OCI-LY3 (cell line): ENCODE measurements around the gene ZNF148.

Source experiments
- H2AFZ ChIP-seq: fragments of 200-600, 300-600 bp; shearing (Covaris generic); 2 replicates; pipeline ENCODE4 v1.6.0; 2014; ENCODE audit warnings: antibody characterized with exemption, low read depth, low read length
- H3K27ac ChIP-seq: fragments of 200-600, 300-600 bp; sonication (generic); 2 replicates; pipeline ENCODE4 v1.5.1; 2014; ENCODE audit warnings: mild to moderate bottlenecking, low read length, moderate library complexity, mixed read lengths
- H3K27me3 ChIP-seq: fragments of 200-600, 300-600 bp; sonication (generic); 2 replicates; pipeline ENCODE4 v1.6.1; 2014; ENCODE audit warnings: low read depth, low read length, mixed read lengths
- H3K36me3 ChIP-seq: fragments of 200-600, 300-600 bp; sonication (generic); replicated peaks from 2 replicates; pipeline ENCODE3; 2014; ENCODE audit warnings: low read depth, low read length, mixed read lengths
- H3K4me1 ChIP-seq: fragments of 300-600, 200-600 bp; sonication (generic); 2 replicates; pipeline ENCODE4 v1.6.1; 2014; ENCODE audit warnings: low read length, mixed read lengths
- H3K4me2 ChIP-seq: fragments of 200-600, 300-600 bp; sonication (generic); 2 replicates; pipeline ENCODE4 v1.6.1; 2014; ENCODE audit warnings: low read length, mixed read lengths
- H3K4me3 ChIP-seq: fragments of 300-600, 200-600 bp; sonication (generic); 2 replicates; pipeline ENCODE4 v1.5.1; 2014; ENCODE audit warnings: antibody characterized with exemption, mild to moderate bottlenecking, low read length, moderate library complexity
- H3K79me2 ChIP-seq: fragments of 300-600, 200-600 bp; shearing (Covaris generic); 2 replicates; pipeline ENCODE4 v1.6.1; 2014; ENCODE audit warnings: mild to moderate bottlenecking, low read length, mixed read lengths
- H3K9ac ChIP-seq: fragments of 300-600, 200-600 bp; shearing (Covaris generic); 2 replicates; pipeline ENCODE4 v1.6.0; 2014; ENCODE audit warnings: mild to moderate bottlenecking, low read length, moderate library complexity
- H3K9me3 ChIP-seq: fragments of 200-600, 300-600 bp; shearing (Covaris generic); 2 replicates; pipeline ENCODE4 v1.6.1; 2014; ENCODE audit warnings: low read length, mixed read lengths; ENCODE audit not compliant: insufficient read depth
- H4K20me1 ChIP-seq: fragments of 200-600, 300-600 bp; sonication (generic); 2 replicates; pipeline ENCODE4 v1.6.1; 2016; ENCODE audit warnings: low read length, mixed read lengths; ENCODE audit not compliant: insufficient read depth
- EZH2phosphoT487 ChIP-seq: fragments of 200-600 bp; shearing (Covaris generic); IDR thresholded peaks from 2 replicates; pipeline ENCODE4 v1.6.1; 2018; ENCODE audit warnings: antibody characterized with exemption, mixed run types, low read depth
- TF ChIP-seq, protein P1 (sequence below): fragments of 200-600, 300-600 bp; sonication (generic); IDR thresholded peaks from 2 replicates; pipeline ENCODE4 v1.5.1; 2014; ENCODE audit warnings: antibody characterized with exemption, low read length, low read depth

Gene ZNF148

DNA sequence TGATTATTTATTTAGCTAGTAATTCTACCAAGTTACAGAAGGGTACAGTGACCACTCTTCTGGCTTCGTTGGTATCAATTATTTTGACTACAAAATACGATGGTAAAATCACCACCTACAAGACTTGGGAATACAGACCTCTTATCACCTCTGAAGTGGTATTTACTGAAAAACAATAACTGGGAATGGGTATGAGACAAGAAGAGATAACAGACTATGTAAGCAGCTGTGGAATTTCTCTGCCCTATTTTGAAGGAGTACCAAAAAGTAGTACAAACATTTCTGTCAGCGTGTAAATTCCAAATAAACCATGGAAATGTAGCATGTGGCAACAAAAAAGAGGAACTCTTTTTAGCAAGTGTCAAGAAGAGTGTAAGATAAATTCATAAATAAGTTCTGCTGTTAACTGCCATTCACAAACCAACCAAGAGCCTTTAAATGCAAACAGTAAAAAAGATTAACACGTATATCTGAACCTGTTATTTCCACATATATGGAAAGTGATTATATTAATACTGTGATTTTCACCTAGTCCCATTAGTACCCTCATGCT, 85.6 kb downstream of the ZNF148 start:
- H3K27me3 ChIP-seq: no peaks in the 10 kb centered on the region
- no peak overlapping the region for H2AFZ ChIP-seq
- H4K20me1 ChIP-seq: peaks cover 26% of the 10 kb centered on the region; the same call in 1 of the 2 replicates
- H3K9ac ChIP-seq: no peak overlapping the region
- H3K4me1 ChIP-seq: peaks cover 6% of the 10 kb centered on the region
- no peak overlapping the region for H3K4me2 ChIP-seq
- peaks cover 12% of the 10 kb centered on the region for H3K36me3 ChIP-seq
- TF ChIP-seq, protein P1, sequence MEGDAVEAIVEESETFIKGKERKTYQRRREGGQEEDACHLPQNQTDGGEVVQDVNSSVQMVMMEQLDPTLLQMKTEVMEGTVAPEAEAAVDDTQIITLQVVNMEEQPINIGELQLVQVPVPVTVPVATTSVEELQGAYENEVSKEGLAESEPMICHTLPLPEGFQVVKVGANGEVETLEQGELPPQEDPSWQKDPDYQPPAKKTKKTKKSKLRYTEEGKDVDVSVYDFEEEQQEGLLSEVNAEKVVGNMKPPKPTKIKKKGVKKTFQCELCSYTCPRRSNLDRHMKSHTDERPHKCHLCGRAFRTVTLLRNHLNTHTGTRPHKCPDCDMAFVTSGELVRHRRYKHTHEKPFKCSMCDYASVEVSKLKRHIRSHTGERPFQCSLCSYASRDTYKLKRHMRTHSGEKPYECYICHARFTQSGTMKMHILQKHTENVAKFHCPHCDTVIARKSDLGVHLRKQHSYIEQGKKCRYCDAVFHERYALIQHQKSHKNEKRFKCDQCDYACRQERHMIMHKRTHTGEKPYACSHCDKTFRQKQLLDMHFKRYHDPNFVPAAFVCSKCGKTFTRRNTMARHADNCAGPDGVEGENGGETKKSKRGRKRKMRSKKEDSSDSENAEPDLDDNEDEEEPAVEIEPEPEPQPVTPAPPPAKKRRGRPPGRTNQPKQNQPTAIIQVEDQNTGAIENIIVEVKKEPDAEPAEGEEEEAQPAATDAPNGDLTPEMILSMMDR: no peak
- TF ChIP-seq EZH2phosphoT487: no peak
- H3K79me2 ChIP-seq: peaks cover 17% of the 10 kb centered on the region; the same call in 1 of the 2 replicates
- no peak overlapping the region for H3K4me3 ChIP-seq
- no peak overlapping the region for H3K27ac ChIP-seq
- H3K9me3 ChIP-seq: no peaks in the 10 kb centered on the region

DNA sequence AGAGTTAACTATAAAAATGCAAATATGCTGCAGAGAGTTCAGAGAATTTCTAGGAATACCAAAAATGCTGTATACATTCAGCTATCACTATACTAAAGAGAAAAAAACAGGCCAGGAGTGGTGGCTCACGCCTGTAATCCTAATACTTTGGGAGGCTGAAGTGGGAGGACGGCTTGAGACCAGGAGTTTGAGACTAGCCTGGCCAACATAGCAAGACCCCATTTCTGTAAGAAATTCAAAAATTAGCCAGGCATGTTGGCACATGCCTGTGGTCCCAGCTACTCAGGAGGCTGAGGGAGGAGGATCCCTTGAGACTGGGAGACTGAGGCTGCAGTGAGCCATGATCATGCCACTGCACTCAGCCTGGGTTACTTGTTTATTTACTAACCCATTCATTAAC, 87.9 kb downstream of the ZNF148 start:
- no peak overlapping the region for H3K4me2 ChIP-seq
- no peak overlapping the region for H3K4me3 ChIP-seq
- H3K36me3 ChIP-seq: peaks cover 12% of the 10 kb centered on the region
- H3K27me3 ChIP-seq: no peaks in the 10 kb centered on the region
- H3K9ac ChIP-seq: no peak overlapping the region
- H4K20me1 ChIP-seq: peaks cover 29% of the 10 kb centered on the region
- peaks cover 17% of the 10 kb centered on the region for H3K4me1 ChIP-seq
- no peaks in the 10 kb centered on the region for H3K9me3 ChIP-seq
- peaks cover 4% of the 10 kb centered on the region; the same call in 1 of the 2 replicates for H3K79me2 ChIP-seq
- H2AFZ ChIP-seq: no peak overlapping the region
- H3K27ac ChIP-seq: no peak overlapping the region
- TF ChIP-seq EZH2phosphoT487: no peak
- TF ChIP-seq, protein P1: no peak

DNA sequence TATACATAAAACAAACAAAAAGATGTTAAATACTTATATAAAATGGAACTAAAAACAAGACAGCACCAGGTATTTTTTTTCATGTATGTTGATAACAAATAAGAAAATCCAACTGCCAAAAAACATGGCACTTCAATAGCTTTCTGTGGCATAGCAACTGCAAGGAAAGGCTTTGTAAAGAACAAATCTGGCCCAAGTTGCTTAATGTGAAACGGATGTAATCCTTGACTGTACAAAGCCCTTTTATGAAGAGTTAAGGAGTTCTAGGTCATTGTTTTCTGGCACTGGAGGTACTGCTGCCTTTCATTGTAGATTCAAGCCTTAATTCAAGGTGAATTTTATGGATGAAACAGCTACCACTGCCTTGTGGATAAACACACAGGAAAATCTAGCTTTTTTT, 93.7 kb downstream of the ZNF148 start:
- Histone ChIP-seq H4K20me1 (peaks cover 20% of the 10 kb centered on the region), H2AFZ (no peak overlapping the region), H3K4me3 (no peak overlapping the region), H3K27me3 (no peaks in the 10 kb centered on the region), H3K4me2 (no peak overlapping the region), H3K36me3 (peaks cover 3% of the 10 kb centered on the region), H3K9ac (no peak overlapping the region), H3K79me2 (peaks cover 4% of the 10 kb centered on the region; the same call in 1 of the 2 replicates), H3K4me1 (peaks cover 29% of the 10 kb centered on the region), H3K27ac (no peak overlapping the region), H3K9me3 (no peaks in the 10 kb centered on the region)
- no peak for TF ChIP-seq EZH2phosphoT487
- TF ChIP-seq, protein P1: no peak

DNA sequence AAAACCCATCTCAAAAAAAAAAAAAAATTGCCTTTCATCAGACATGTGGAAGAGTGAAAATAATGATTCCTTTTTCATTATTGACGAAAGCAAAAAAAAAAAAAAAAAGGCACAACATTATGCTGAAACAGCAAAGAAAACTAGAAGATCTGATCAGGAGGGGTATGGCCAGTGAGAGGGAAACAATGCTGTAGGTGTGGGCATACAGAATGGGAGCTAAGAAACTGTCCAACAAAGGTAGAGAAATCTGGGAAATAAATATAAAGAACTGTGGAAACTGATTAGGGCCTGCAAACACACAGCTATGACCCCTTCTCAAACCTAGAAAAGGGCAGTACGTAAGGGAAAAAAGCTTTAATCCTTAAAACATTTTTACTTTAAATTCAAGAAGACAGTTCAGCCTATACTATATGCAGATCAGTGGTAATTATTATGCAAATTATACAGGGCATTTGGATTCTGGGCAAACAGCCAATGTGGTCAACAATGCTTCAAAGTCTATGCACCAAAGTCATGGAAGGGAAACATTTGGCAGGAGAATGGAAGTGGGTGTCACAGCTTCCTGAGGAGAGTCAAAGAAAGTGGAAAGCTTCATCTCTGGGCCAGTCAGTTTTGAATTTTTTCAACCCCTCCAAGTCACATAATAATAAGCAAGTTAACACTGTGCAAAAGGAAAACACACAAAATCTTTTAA, 94.3 kb downstream of the ZNF148 start:
- no peak overlapping the region for H3K4me2 ChIP-seq
- no peaks in the 10 kb centered on the region for H3K9me3 ChIP-seq
- H3K9ac ChIP-seq: no peak overlapping the region
- H4K20me1 ChIP-seq: peaks cover 20% of the 10 kb centered on the region
- H3K4me3 ChIP-seq: no peak overlapping the region
- H3K27me3 ChIP-seq: no peaks in the 10 kb centered on the region
- H2AFZ ChIP-seq: no peak overlapping the region
- H3K27ac ChIP-seq: no peak overlapping the region
- H3K79me2 ChIP-seq: peaks cover 4% of the 10 kb centered on the region; the same call in 1 of the 2 replicates
- H3K4me1 ChIP-seq: peaks cover 29% of the 10 kb centered on the region
- H3K36me3 ChIP-seq: peaks cover 4% of the 10 kb centered on the region
- TF ChIP-seq EZH2phosphoT487: no peak
- TF ChIP-seq, protein P1: no peak
